ENCODE results near the gene SH3GL1.

- no peak for TF ChIP-seq CTCF (conservative IDR thresholded peaks at IDR 0.05; ENCODE audit: low read depth, low read length)
- TF ChIP-seq EZH2 (IDR thresholded peaks at IDR 0.05; ENCODE audit: borderline replicate concordance, low read depth, low read length, poor library complexity, severe bottlenecking): no peak
Measured at GRCh38 chr19:4439243-4439642, 38.9 kb upstream of the SH3GL1 start.
